Left ventricle myocardium inferior (tissue), 1 donor: ENCODE measurements around the gene WAC. TPM values are rescaled to one million over a fixed set of nuclear protein-coding genes. Genes with fewer than 3 reads are reported as not detected.

Source experiments
- DNase-seq: peaks from one replicate; pipeline ENCODE4 v3.0.0-alpha.2; 2020
- H3K27ac ChIP-seq: fragments of 200-600 bp; replicated peaks from 2 replicates; pipeline ENCODE4 v1.8.0; 2021
- H3K27me3 ChIP-seq: fragments of 200-600 bp; 2 replicates; pipeline ENCODE4 v1.8.0; 2021; ENCODE audit warnings: low read depth
- H3K36me3 ChIP-seq: fragments of 200-600 bp; 2 replicates; pipeline ENCODE4 v1.8.0; 2021
- H3K4me1 ChIP-seq: fragments of 200-600 bp; 2 replicates; pipeline ENCODE4 v1.8.0; 2021
- H3K4me3 ChIP-seq: fragments of 200-600 bp; 2 replicates; pipeline ENCODE4 v1.8.0; 2021; ENCODE audit warnings: mild to moderate bottlenecking, moderate library complexity
- H3K9me3 ChIP-seq: fragments of 200-600 bp; replicated peaks from 2 replicates; pipeline ENCODE4 v1.8.0; 2021
- CTCF ChIP-seq: fragments of 200-600 bp; IDR thresholded peaks from 2 replicates; pipeline ENCODE4 v1.8.0; 2021; ENCODE audit warnings: antibody characterized with exemption, mild to moderate bottlenecking, borderline replicate concordance
- intact Hi-C: fragments of 100-400 bp; cut with micrococcal nuclease; formaldehyde crosslinking; loops from one replicate; pipeline ENCODE4 v1.11.0; 2022
- total RNA-seq: library from RNA; stranded (reverse); fragmentation: NEBNext Ultra II Directional; extraction: Animal tissue kit (Norgen Biotek cat#: 25700); gene quantifications from one replicate; pipeline ENCODE4 v1.2.1, GENCODE V29; 2021
- donor health status: DM: no; HTN: yes; CAD: no; lungs with severe emphysema.

The WAC gene
- total RNA-seq, 1 donor from 2014 or later, result 103 TPM

- Histone ChIP-seq H3K9me3 (no peaks in the 10 kb centered on the region), H3K27ac (no peak overlapping the region), H3K27me3 (peaks cover 78% of the 10 kb centered on the region), H3K36me3 (no peaks in the 10 kb centered on the region), H3K4me3 (peak overlapping the region; percentile 65), H3K4me1 (peaks cover 12% of the 10 kb centered on the region)
- DNase-seq, result no peak
- intact Hi-C loops, result loop anchor here (10.0 kb wide), 3 partner anchors 325 to 635 kb away; no protein-coding TSS in a partner anchor
- no peak for TF ChIP-seq CTCF
These were observed 136.6 kb downstream of the WAC start for GRCh38 chr10:28669227-28670173.

Other genes starting within 250 kb of the WAC start
- 14.7 TPM for gene MPP7, start 230.1 kb upstream of the WAC start, total RNA-seq
- 15.4 TPM for gene BAMBI, start 144.4 kb downstream of the WAC start, total RNA-seq